Hepatic stellate cell (primary cell): ENCODE data around the gene MACROD2.
"Not testable (repeated sequence)": the region's sequence is repeated elsewhere in the genome, so short reads cannot be mapped to it uniquely, and the experiment has no call there.

ENCODE experiments used
- DNase-seq: peaks from one replicate; pipeline ENCODE4 v3.0.0; 2011; ENCODE audit warnings: low spot score

The MACROD2 gene

GRCh38 chr20:15760001-15760621 is 1764.8 kb downstream of the MACROD2 start:
- DNase-seq = peak; percentile 9

- DNase-seq = no peak
Observed at GRCh38 chr20:15763366-15763765, 1768.0 kb downstream of the MACROD2 start.

- DNase-seq = no peak
Observed at GRCh38 chr20:15767586-15767985, 1772.3 kb downstream of the MACROD2 start.

GRCh38 chr20:15767999-15768741 is 1772.9 kb downstream of the MACROD2 start:
- DNase-seq = no peak

- DNase-seq = no peak
Observed at GRCh38 chr20:15772826-15773225, 1777.5 kb downstream of the MACROD2 start.

- no peak for DNase-seq
Observed at GRCh38 chr20:15774926-15775325, 1779.6 kb downstream of the MACROD2 start.

- no peak for DNase-seq
Observed at GRCh38 chr20:15776770-15777466, 1781.6 kb downstream of the MACROD2 start.

GRCh38 chr20:15784020-15784419 is 1788.7 kb downstream of the MACROD2 start:
- no peak for DNase-seq

GRCh38 chr20:15789079-15789478 is 1793.8 kb downstream of the MACROD2 start:
- DNase-seq = no peak

GRCh38 chr20:15792855-15793254 is 1797.5 kb downstream of the MACROD2 start:
- no peak for DNase-seq

GRCh38 chr20:15794409-15794808 is 1799.1 kb downstream of the MACROD2 start:
- DNase-seq = no peak

GRCh38 chr20:15795305-15796019 is 1800.1 kb downstream of the MACROD2 start:
- DNase-seq = no peak

GRCh38 chr20:15799871-15800270 is 1804.6 kb downstream of the MACROD2 start:
- no peak for DNase-seq

GRCh38 chr20:15802020-15802419 is 1806.7 kb downstream of the MACROD2 start:
- no peak for DNase-seq

GRCh38 chr20:15805154-15805553 is 1809.8 kb downstream of the MACROD2 start:
- no peak for DNase-seq

- no peak for DNase-seq
Observed at GRCh38 chr20:15806105-15806504, 1810.8 kb downstream of the MACROD2 start.

- DNase-seq = no peak
Observed at GRCh38 chr20:15807271-15807670, 1812.0 kb downstream of the MACROD2 start.

- DNase-seq = not testable (repeated sequence)
Observed at GRCh38 chr20:15807771-15808170, 1812.5 kb downstream of the MACROD2 start.

GRCh38 chr20:15811951-15812350 is 1816.6 kb downstream of the MACROD2 start:
- no peak for DNase-seq

GRCh38 chr20:15812696-15813095 is 1817.4 kb downstream of the MACROD2 start:
- no peak for DNase-seq

GRCh38 chr20:15814360-15814759 is 1819.0 kb downstream of the MACROD2 start:
- no peak for DNase-seq

- no peak for DNase-seq
Observed at GRCh38 chr20:15814911-15815310, 1819.6 kb downstream of the MACROD2 start.
